Measurements from ENCODE around the gene IQSEC1. TPM values are rescaled to one million over a fixed set of nuclear protein-coding genes. Genes with fewer than 3 reads are reported as not detected.

Gene IQSEC1
- total and polyA plus RNA-seq, 2 of the 8 experiments (the other 6 are each of a cell fraction or from before 2014, with no cell fraction given): 6.8 to 28.8 TPM

- TF ChIP-seq BACH1 (IDR thresholded peaks at IDR 0.05; ENCODE audit: low read length): no peak
These were observed 38.1 kb upstream of the IQSEC1 start (continued) for GRCh38 chr3:13111173-13111872.
